NCI-H1694 (cell line): ENCODE results near the gene GALK2.
"Not testable (repeated sequence)": the region's sequence is repeated elsewhere in the genome, so short reads cannot be mapped to it uniquely, and the experiment has no call there.

Source experiments
- DNase-seq: peaks from one replicate; lab custom pipeline; 2025; lab: John Stamatoyannopoulos, UW

The GALK2 gene

GRCh38 chr15:49164865-49165264, 5.2 kb upstream of the GALK2 start:
- no peak for DNase-seq

- no peak for DNase-seq
Measured at GRCh38 chr15:49168016-49168415, 2.0 kb upstream of the GALK2 start.

GRCh38 chr15:49171790-49172189, 1.7 kb downstream of the GALK2 start:
- no peak for DNase-seq

GRCh38 chr15:49174902-49175301, 4.9 kb downstream of the GALK2 start:
- no peak for DNase-seq

GRCh38 chr15:49175582-49176397, 5.7 kb downstream of the GALK2 start:
- not testable (repeated sequence) for DNase-seq

- no peak for DNase-seq
Measured at GRCh38 chr15:49178497-49178896, 8.4 kb downstream of the GALK2 start.

- DNase-seq, result no peak
Measured at GRCh38 chr15:49179433-49180190, 9.6 kb downstream of the GALK2 start.

GRCh38 chr15:49182128-49182527, 12.1 kb downstream of the GALK2 start:
- no peak for DNase-seq

- not testable (repeated sequence) for DNase-seq
Measured at GRCh38 chr15:49183741-49184140, 13.7 kb downstream of the GALK2 start.

- DNase-seq, result no peak
Measured at GRCh38 chr15:49185473-49185872, 15.4 kb downstream of the GALK2 start.

- DNase-seq, result no peak
Measured at GRCh38 chr15:49187549-49188245, 17.6 kb downstream of the GALK2 start.

- DNase-seq, result no peak
Measured at GRCh38 chr15:49188933-49189332, 18.9 kb downstream of the GALK2 start.

GRCh38 chr15:49189631-49190030, 19.6 kb downstream of the GALK2 start:
- DNase-seq, result no peak

- DNase-seq, result no peak
Measured at GRCh38 chr15:49190586-49190985, 20.5 kb downstream of the GALK2 start.

- no peak for DNase-seq
Measured at GRCh38 chr15:49191892-49192291, 21.8 kb downstream of the GALK2 start.

- DNase-seq, result no peak
Measured at GRCh38 chr15:49196856-49197255, 26.8 kb downstream of the GALK2 start.

- DNase-seq, result no peak
Measured at GRCh38 chr15:49199666-49200065, 29.6 kb downstream of the GALK2 start.

GRCh38 chr15:49200347-49200746, 30.3 kb downstream of the GALK2 start:
- DNase-seq, result no peak

- DNase-seq, result not testable (repeated sequence)
Measured at GRCh38 chr15:49208102-49208501, 38.1 kb downstream of the GALK2 start.

- DNase-seq, result no peak
Measured at GRCh38 chr15:49212897-49213296, 42.9 kb downstream of the GALK2 start.

- no peak for DNase-seq
Measured at GRCh38 chr15:49215768-49216739, 46.0 kb downstream of the GALK2 start.
